K562 (cell line): Measurements from ENCODE around the gene ABHD14A. TPM values are rescaled to one million over a fixed set of nuclear protein-coding genes. Genes with fewer than 3 reads are reported as not detected.

Experiments used
- CTBP1 ChIP-seq: fragments of 450-650 bp; IDR thresholded peaks from 2 replicates; pipeline ENCODE4 v1.6.1; 2016; ENCODE audit warnings: borderline replicate concordance
- E2F8 ChIP-seq: fragments of 450-650 bp; IDR thresholded peaks from 2 replicates; pipeline ENCODE4 v1.7.1; 2018; ENCODE audit warnings: mild to moderate bottlenecking, low read depth; ENCODE audit not compliant: partially characterized antibody
- HMG20B ChIP-seq: fragments of 250-450 bp; sonication (Bioruptor Pico); IDR thresholded peaks from 2 replicates; pipeline ENCODE4 v1.5.0; 2021; ENCODE audit warnings: mild to moderate bottlenecking
- PATZ1 ChIP-seq: fragments of 250-450 bp; sonication (Bioruptor Pico); IDR thresholded peaks from 2 replicates; pipeline ENCODE4 v1.5.0; 2020; ENCODE audit warnings: mild to moderate bottlenecking, borderline replicate concordance
- SPI1 ChIP-seq: IDR thresholded peaks from 2 replicates; pipeline ENCODE4 v1.6.1; 2011; ENCODE audit warnings: low read depth, low read length, control low read depth, borderline replicate concordance
- U2AF1 ChIP-seq: fragments of 200-400 bp; formaldehyde crosslinking; optimal IDR thresholded peaks from 2 replicates; pipeline ENCODE3; 2017; ENCODE audit warnings: mild to moderate bottlenecking, low read depth, low read length, moderate library complexity
- polyA plus RNA-seq, 8 experiments: library from polyadenylated mRNA; depleted of rRNA in 4 of 8; stranded (reverse) in 5 of 8; unstranded in 3 of 8; fragments of >200 nt; fragmentation: Nextera tagmentation in 2 of 8; fragmentation: Illumina TruSeq in 1 of 8; extraction: Ambion mirVana in 2 of 8; extraction: Trizol in 1 of 8; gene quantifications; 2 replicates each; pipeline versions ENCODE4 v1.2.1 to v1.2.3, GENCODE V29; 2011 to 2014; ENCODE audit warnings: inconsistent platforms in 1 of 8, missing spikeins in 1 of 8
- total RNA-seq, 7 experiments: library from RNA; depleted of rRNA in 6 of 7; stranded (reverse); fragments of >200 nt in 6 of 7; fragmentation: Illumina TruSeq in 2 of 7; extraction: Trizol in 2 of 7; gene quantifications; 2 replicates each; pipeline versions ENCODE4 v1.2.1 to v1.2.3, GENCODE V29; 2011 to 2021; ENCODE audit warnings: low replicate concordance in 1 of 7

Gene ABHD14A
- total and polyA plus RNA-seq, 9 of the 15 experiments (the other 6 are each of a cell fraction or from before 2014, with no cell fraction given): 0.90 to 10.5 (median 8.3) TPM

- TF ChIP-seq PATZ1 (CRISPR knock-in tag) (no peak), HMG20B (CRISPR knock-in tag) (no peak), CTBP1 (peak; percentile 25; the same call in 1 of the 2 replicates), U2AF1 (no peak), E2F8 (no peak), SPI1 (0 out of 2 replicates have a peak, but pooled peaks have one; percentile 19)
These were observed 39.7 kb downstream of the ABHD14A start (continued) for GRCh38 chr3:52014613-52015012.
